SK-N-SH treated with all-trans-retinoic acid at 6 μM for 48 hours (cell line): ENCODE data around the gene GLRX5.

Experiments
- ARNTL ChIP-seq: fragments of 450-650 bp; formaldehyde crosslinking; IDR thresholded peaks from 2 replicates; pipeline ENCODE4 v1.5.0; 2020; ENCODE audit warnings: low read depth, mild to moderate bottlenecking, moderate library complexity, borderline replicate concordance
- CREB5 ChIP-seq: fragments of 250-450 bp; sonication (Bioruptor Pico); IDR thresholded peaks from 2 replicates; pipeline ENCODE4 v1.5.1; 2020; ENCODE audit warnings: low read depth, mild to moderate bottlenecking, moderate library complexity
- CSDC2 ChIP-seq: fragments of 250-450 bp; sonication (Bioruptor Pico); IDR thresholded peaks from 2 replicates; pipeline ENCODE4 v1.5.0; 2020; ENCODE audit warnings: mild to moderate bottlenecking, moderate library complexity
- ISL1 ChIP-seq: fragments of 250-450 bp; sonication (Bioruptor Pico); IDR thresholded peaks from 2 replicates; pipeline ENCODE4 v2.1.2; 2022; ENCODE audit warnings: mild to moderate bottlenecking, moderate library complexity
- OSR1 ChIP-seq: fragments of 250-450 bp; sonication (Bioruptor Pico); IDR thresholded peaks from 2 replicates; pipeline ENCODE4 v1.8.0; 2022; ENCODE audit warnings: moderate library complexity, mild to moderate bottlenecking, inconsistent platforms
- PATZ1 ChIP-seq: fragments of 250-450 bp; sonication (Bioruptor Pico); IDR thresholded peaks from 2 replicates; pipeline ENCODE4 v1.8.0; 2020; ENCODE audit warnings: mild to moderate bottlenecking, moderate library complexity, borderline replicate concordance
- PPARA ChIP-seq: fragments of 250-450 bp; sonication (Bioruptor Pico); IDR thresholded peaks from 2 replicates; pipeline ENCODE4 v1.5.0; 2020; ENCODE audit warnings: mild to moderate bottlenecking, borderline replicate concordance
- SNAI2 ChIP-seq: fragments of 250-450 bp; sonication (Bioruptor Pico); IDR thresholded peaks from 2 replicates; pipeline ENCODE4 v1.5.0; 2020; ENCODE audit warnings: mild to moderate bottlenecking, moderate library complexity
- TCF4 ChIP-seq: fragments of 250-450 bp; sonication (Bioruptor Pico); IDR thresholded peaks from 2 replicates; pipeline ENCODE4 v1.8.0; 2021; ENCODE audit warnings: mild to moderate bottlenecking, moderate library complexity, borderline replicate concordance
- TOX ChIP-seq: fragments of 250-450 bp; sonication (Bioruptor Pico); IDR thresholded peaks from 2 replicates; pipeline ENCODE4 v1.8.0; 2021; ENCODE audit warnings: mild to moderate bottlenecking, moderate library complexity, borderline replicate concordance
- TSHZ2 ChIP-seq: fragments of 250-450 bp; sonication (Bioruptor Pico); IDR thresholded peaks from 2 replicates; pipeline ENCODE4 v1.5.0; 2020; ENCODE audit warnings: mild to moderate bottlenecking, moderate library complexity
- ZC3H10 ChIP-seq: fragments of 250-450 bp; sonication (Bioruptor Pico); IDR thresholded peaks from 2 replicates; pipeline ENCODE4 v1.5.1; 2021; ENCODE audit warnings: mild to moderate bottlenecking, moderate library complexity
- ZFP3 ChIP-seq: fragments of 250-450 bp; sonication (Bioruptor Pico); IDR thresholded peaks from 2 replicates; pipeline ENCODE4 v1.5.0; 2020; ENCODE audit warnings: mild to moderate bottlenecking, moderate library complexity
- ZFP30 ChIP-seq: fragments of 450-650 bp; formaldehyde crosslinking; IDR thresholded peaks from 2 replicates; pipeline ENCODE4 v1.5.0; 2022; ENCODE audit warnings: mild to moderate bottlenecking, moderate library complexity

DNA sequence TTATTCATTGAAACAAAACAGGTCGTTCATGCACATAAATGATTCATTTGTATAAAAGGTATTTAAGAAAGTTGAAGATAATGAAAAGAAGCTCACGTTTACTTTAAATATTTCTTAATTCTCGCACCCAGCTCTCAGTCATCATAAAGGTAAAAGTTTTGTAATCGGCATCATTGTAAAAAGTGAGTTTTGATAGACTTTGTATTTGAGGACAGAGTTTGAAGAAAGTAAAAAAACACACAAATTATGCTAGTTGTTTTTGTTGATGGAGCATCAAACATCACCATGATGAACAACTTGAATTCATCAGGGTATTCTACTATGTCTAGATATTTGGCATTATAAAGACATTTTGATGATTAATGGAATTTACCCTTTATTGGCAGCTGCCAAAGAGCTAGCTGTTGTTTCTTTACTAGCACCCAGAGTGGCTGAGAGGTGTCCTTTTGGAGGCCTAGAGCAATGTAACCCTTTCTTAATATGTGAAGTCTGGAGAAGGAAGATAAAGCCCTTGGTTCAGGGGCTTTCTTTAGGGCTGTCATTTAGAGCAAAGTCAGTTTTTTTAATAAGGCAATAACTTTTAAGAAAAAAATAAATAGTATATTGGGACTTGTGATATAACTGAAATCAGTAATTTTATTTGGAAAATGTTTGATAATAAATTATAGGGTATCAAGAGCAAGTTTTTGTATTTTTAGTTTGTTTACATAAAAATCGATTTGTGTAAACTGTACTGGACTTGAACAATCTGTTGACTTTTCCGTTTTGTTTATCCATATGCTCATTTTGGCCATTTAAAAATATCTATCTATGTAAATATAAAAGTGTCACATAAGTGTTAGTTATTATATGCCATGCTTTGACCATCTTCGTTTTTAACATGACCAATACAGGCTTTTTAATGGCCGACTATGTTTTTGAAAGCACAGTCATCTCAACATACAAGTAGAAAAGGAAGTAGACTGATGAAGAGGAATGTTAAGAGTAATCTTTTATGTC, 7.4 kb downstream of the GLRX5 start:
- TF ChIP-seq ARNTL (CRISPR knock-in tag) = no peak
- no peak for TF ChIP-seq TSHZ2 (CRISPR knock-in tag)
- no peak for TF ChIP-seq CREB5 (CRISPR knock-in tag)
- no peak for TF ChIP-seq CSDC2
- TF ChIP-seq PATZ1 (CRISPR knock-in tag) = no peak
- no peak for TF ChIP-seq ISL1 (CRISPR knock-in tag)
- no peak for TF ChIP-seq OSR1
- no peak for TF ChIP-seq SNAI2 (CRISPR knock-in tag)
- TF ChIP-seq TOX (CRISPR knock-in tag) = no peak
- no peak for TF ChIP-seq ZFP30 (CRISPR knock-in tag)
- no peak for TF ChIP-seq ZC3H10 (CRISPR knock-in tag)
- TF ChIP-seq PPARA = no peak
- TF ChIP-seq ZFP3 (CRISPR knock-in tag) = no peak
- TF ChIP-seq TCF4 = no peak
